Astrocyte of the cerebellum (primary cell): Measurements from ENCODE around the gene SOHLH1.

Source experiments
- DNase-seq: peaks from one replicate; pipeline ENCODE4 v3.0.0-alpha.2; 2011; ENCODE audit warnings: low read depth
- H3K4me3 ChIP-seq: 2 replicates; pipeline ENCODE4 v1.5.1; 2011; ENCODE audit warnings: mild to moderate bottlenecking, low read depth, low read length, moderate library complexity
- CTCF ChIP-seq: IDR thresholded peaks from 2 replicates; pipeline ENCODE4 v1.5.1; 2012; ENCODE audit warnings: low read length, low read depth, moderate library complexity, mild to moderate bottlenecking; ENCODE audit errors: missing control alignments
- in situ Hi-C: cut with HindIII; loops from 2 replicates; pipeline ENCODE4 v1.10.0; 2017; ENCODE audit warnings: low sequenced_read_pairs

Gene SOHLH1

GRCh38 chr9:135699440-135699839 lies at the start of gene SOHLH1:
Gene SOHLH1, minus strand, starts transcription at chr9:135699481. Its CDS starts 14 bp downstream, at chr9:135699467.
- TF ChIP-seq CTCF: no peak
- in situ Hi-C loops: no loop called here
- no peak for DNase-seq
- H3K4me3 ChIP-seq: no peak within 1 kb of the TSS

- H3K4me3 ChIP-seq: no peak overlapping the region
- no peak for TF ChIP-seq CTCF
- in situ Hi-C loops: no loop called here
- DNase-seq: no peak
These were observed 49.4 kb upstream of the SOHLH1 start for GRCh38 chr9:135748676-135749075.

- no peak overlapping the region for H3K4me3 ChIP-seq
- DNase-seq: no peak
- in situ Hi-C loops: no loop called here
- no peak for TF ChIP-seq CTCF
These were observed 48.0 kb upstream of the SOHLH1 start for GRCh38 chr9:135747311-135747710.

- in situ Hi-C loops: no loop called here
- no peak for DNase-seq
- TF ChIP-seq CTCF: no peak
- no peak overlapping the region for H3K4me3 ChIP-seq
These were observed 47.3 kb upstream of the SOHLH1 start for GRCh38 chr9:135746565-135746964.

GRCh38 chr9:135745686-135746324 lies 46.5 kb upstream of the SOHLH1 start:
- in situ Hi-C loops: no loop called here
- TF ChIP-seq CTCF: no peak
- no peak overlapping the region for H3K4me3 ChIP-seq
- no peak for DNase-seq

- H3K4me3 ChIP-seq: no peak overlapping the region
- no peak for TF ChIP-seq CTCF
- in situ Hi-C loops: no loop called here
- no peak for DNase-seq
These were observed 45.9 kb upstream of the SOHLH1 start for GRCh38 chr9:135745189-135745588.
